ENCODE results near the gene NFIX.

Gene NFIX

DNA sequence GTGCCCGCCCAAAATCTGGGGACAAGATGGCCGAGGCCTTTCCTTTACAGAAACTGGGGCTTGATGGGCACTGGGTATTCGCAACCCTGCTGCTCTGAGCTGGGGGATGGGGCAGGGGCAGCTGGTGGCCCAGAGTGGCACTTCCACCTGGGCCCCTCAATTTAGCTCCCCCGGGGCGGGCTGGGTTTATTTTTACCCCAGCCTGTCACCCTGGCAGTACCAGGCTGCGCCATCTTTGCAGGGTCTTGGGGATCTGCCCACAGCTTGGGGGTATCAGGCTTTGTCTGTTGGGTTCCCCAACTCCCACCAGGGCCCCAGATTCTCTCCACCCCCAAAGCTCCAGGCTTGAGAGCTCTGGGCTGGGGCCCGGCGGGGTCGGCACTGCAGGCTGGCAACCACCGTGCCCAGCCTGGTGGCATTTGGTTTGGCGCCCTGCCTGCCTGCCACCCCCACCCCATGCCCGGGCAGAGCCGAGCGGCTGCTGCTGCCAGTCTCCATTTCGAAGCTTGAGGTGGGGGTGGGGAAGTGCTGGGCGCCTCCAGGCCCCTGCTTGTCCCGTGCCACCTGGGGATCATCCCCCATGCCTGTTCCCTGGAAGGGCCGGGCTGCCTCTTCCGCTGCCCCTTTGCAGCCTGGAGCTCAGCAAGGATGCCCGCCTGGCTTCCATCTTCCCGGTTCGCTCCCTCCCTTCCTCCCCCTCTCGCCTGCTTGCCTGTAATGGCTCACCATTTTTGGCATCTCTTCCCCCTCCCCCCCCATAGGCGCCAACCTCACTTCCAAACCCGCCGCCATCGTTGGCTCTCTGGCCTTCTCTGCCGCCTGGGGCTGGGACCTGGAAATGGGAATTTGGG, 11.4 kb downstream of the NFIX start:
- DNase-seq, result peak in 22 of 56 donors; percentile 18 to 74 (median 36)

DNA sequence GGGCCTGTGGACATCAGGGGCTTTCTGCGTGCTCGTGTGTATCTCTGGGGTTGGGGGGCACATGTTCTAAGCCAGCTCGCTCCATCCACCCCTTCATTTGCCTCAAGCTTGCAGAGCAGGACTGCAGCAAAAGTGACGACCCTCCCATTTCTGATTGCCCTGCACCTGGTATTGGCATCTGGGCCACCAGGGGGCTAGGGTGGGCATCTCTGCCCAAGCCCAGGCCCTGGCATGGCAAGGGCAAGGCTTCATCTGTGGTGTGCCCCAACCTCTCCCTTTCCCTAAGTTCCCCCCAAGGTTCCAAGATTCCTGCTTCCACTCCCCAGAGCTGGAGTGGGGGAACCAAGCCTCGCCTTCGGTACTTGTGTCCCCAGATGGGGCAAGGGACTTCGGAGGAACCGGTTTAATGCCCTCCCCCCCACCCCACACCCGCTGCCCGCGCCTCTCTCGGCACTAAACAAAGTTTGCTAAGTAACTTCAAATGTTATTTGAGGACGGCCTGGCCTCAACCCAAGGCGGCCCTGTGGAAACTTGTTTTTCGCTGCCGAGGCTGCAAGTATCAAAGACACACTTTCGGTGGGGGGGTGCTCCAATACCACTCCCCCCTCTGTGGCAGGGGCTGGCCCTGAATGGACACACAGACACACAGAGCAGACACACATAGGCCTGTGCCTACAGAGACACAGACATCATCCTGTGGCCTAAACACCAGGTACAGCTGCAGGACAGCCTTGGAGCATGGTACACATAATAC, 12.2 kb downstream of the NFIX start:
- DNase-seq, result peak in 15 of 56 donors; percentile 10 to 58 (median 32)

DNA sequence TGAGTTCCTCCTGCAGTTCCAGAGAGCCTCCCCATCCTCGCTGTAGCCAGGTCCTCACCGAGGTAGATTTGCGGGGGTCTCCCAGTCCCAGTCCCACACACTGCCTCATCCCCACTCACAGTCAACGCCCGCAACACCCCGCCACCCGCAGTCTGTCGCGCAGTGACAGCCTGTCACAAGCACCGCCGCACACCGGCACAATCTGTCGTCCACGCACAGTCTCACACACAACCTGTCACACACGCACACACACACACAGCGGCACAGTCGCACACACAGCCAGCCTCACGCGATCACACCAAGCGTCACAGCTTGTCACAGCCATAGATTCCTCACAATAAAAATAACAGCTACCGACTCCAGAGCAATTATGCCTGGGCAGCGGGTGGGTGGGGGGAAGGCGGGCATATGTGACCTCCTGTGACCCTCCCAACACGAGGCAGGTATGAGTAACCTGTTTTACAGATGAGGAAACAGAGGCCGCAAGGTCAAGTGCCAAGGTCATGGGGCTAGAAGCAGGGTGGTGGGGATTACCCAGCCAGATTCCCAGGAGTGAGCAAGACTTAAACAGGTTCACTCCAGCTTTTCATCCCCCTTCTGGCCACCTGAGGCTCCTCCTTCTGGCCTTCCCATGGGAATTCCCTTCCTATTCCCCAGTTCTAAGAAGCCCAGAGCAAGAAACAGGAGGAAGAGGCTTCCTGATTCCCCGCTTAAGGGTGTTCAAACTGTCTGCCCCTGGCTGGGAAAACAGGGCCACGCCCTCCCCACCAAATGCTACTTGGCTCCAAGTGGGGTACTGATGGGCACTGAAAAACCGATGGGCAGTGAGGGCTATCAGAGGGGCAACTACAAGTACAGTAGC, 13.9 kb downstream of the NFIX start:
- DNase-seq, result no peak

DNA sequence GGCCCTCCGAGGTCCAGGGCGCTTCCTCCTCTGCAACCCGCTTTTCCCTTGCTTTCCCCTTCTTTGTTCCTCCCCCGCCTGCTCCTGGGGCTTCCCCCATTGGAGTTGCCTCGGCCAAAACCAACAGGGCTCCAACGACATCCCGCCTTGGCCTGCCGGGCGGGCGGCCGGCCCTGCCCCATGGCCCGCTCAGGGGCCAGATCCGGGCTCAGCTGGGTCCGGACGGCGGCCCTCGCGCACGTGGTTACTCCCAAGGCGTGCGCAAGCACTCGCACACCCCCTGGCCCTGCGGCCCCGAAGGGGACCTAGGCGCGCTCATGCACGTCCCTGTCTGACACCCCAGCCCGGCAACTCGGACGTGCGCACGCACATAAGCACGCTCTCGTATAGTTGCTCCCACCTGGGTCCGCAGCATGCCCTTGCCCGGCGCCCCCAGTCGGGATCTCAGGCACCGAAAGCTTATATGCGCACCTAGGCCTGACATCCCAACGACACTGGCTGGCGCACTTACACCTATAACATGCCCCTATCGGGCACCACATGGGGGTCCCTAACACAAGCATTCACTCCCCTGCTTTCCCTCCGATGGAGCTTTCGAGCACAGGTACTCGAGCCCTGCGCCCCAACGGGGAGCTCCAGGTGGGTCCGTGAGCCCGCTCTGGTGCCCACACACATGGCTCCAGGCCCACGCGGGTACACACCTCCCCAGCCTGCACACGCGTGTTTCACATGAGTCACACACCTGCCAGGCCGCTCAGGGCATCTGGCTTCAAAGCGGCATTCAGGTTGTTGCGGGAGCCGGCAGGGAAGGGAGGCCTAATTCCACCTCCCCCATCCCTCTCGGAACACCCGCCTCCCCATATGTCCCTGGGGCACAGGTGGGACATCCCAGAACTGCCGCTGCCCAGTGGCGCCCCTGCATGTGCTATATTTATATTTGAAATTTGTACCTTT, 15.0 kb downstream of the NFIX start:
- DNase-seq, result peak in 1 of 56 donors; percentile 15

DNA sequence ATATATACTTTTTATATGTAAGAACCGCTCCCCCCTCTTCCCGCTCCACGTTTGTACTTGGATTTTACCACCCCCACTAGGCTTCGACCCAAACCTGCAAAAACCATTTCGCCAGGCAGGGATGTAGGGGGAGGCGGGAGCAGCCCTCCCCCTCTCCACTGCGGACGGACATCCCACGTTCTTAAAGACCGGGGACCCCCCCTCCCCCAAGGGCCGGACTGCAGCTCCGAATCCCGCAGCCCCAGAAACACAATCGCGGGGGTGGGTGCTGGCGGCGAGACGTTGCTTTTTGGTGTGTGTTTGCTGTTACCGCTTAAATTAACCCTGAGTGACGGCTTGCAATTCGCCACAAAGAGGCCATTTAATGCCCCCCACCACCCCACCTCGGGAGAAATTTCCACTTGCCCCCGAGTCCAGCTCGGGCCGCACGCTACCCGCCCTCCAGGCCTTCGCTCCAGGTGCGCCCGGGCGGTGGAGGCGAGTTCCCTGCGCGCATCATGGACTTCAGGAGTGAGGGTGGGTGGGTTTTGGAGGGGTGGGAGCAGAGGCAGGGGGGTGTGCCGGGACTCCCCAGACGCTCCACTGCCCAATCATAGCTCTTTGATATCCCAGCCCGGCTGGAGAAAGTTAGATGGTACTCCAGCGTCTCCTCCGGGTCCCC, 15.8 kb downstream of the NFIX start:
- no peak for DNase-seq

DNA sequence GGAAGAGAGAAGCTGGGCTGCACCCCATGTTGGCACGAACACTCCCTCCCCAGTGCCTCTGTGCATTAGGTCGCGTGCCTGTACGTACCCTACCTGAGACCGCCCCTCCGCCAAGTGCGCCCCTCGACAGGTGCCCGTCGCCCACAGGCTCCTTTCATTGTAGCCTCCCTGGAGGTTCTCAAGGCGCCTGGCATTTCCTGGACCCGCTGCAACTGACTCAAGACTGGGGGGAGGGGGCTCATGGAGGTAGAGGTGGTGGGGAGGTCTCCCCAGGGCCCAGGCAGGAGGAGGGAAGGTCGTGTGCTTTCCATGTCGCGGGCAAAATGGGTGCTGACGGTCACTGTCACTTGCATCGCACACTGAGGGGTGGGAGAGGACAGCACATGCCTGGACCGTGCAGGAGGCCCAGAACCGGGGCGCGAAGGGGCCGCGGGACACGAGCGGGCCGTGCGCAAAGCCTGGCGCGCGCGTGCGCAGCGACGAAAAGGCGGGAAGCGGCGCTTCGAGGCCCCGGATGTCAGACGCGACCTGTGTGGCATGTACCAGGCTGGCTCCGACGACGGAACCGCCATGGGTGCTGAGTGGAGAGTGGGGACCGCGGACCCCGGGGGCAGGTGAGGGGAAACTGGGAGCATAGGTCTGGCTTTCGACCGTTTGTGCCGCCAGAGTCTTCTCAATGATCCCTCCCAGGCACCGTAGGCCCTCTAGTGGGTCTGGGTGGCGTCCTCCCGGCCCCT, 16.5 kb downstream of the NFIX start:
- DNase-seq, result peak in 1 of 56 donors; percentile 45

DNA sequence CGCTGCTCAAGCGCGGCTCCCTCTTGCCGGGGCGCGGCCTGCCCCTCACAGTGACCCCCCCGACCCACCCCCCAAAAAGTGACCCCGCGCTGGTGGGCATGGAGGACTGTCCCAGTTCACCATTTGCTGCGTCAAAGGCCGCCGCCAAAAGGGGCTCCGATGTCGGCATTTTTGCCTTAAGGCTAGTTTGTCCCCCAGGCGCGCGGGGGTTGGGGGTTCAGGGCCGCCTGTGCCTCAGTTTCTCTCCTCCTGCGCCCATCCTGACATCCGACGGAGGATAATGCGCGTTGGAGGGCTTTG, 17.1 kb downstream of the NFIX start:
- DNase-seq, result no peak

DNA sequence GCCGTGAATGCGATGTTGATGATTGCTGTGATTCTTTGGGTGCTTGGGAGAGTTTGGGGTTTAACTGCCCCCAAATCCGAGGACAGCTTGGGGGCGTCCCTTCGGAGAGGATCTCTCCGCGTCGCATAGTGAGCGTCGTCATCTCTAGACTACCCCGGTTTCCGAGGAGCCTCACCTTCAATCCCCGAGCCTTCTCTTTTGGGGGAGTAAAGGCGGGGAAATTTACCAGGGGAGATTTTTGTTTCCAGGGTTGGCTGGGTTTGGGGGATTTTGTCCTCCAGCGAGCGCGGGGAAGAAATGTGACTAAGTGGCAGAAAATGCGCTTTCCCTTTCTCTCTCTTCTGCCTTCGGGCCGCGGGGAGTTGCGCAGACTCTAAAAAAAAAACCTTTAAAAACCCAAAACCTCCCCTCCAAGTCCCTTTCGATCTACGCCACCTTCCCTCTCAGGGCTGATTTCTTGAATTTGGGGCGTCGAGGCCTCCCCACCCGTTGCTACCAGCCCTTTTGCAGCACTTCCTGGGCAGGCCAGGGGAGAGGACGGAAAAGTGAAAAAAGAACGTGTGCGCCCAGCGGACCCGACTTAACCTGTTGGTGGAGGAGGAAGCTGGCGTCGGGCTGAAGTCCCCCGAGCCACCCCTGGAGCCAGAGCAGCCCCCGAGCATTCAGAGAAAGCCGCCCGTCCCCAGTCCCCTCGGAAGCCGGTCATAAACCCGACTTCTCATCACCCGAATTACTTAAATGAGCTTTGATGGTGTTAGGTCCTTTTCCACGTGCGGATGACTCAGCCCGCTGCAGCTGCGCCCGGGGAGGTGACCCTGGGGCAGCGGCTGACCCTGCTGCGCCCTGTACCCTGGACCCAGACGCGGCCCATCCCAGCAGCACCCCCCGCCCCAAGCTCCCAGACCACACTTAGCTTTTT, 17.7 kb downstream of the NFIX start:
- DNase-seq, result peak in 20 of 56 donors; percentile 11 to 77 (median 32)

DNA sequence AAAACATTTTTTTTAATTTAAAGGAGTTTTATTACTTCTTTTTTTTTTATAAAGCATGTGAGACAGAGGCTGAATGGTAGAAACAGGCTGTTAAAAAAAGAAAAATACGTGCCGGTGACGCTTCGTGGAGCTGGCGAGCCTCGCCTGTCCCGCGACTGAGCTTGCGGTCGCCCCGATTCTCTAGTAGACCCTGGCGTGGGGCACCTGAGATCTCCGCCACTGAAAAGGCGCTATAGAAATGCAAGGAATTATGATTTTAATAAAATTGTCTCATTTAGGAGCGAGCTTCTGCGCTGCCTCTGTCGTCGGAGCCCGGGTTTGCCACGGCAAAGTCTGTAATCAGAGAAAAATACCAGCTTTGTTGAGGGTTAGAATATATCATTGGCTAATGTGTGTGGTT, 18.4 kb downstream of the NFIX start:
- peak in 7 of 56 donors; percentile 13 to 54 (median 40) for DNase-seq

DNA sequence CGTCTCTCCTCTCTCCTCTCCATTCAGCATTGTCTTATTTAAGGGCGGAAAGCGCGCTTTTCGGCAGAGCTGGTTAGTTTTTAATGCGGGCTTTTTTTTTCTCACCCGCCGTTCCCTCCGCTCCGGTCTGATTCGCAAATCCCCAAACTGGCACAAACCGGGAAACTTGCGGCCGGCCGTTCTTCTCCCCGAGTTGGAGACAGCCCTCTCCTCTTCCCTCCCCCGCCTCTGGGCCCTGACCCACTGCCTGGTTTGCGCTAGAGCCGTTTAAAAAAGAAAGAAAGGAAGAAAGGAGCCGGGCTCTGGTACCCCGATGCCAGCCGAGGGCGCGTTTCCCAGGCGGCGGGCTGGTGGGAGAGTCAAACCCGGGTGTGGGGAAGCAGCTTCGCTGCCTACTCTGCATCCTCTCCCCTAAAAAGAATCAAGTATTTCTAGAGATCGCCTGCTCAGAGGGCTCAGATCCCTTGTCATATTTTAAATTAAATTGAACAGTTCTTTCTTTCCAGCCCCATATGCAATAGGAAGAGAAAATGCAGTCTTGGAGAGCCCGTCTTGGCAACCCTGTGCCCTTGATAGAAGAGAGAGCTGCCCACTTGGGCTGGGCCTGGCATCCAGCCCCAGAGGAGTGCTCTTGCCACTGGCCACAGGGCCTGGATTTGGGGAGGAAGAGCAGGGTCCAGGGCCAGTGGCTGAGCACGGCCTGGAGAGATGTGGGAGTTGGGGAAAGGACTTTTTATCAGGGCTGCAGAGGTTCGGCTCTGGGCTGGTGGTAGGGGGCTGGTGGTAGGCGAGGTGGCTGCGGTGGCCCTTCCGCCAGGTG, 19.0 kb downstream of the NFIX start:
- DNase-seq, result peak in 45 of 56 donors; percentile 33 to 84 (median 62)

DNA sequence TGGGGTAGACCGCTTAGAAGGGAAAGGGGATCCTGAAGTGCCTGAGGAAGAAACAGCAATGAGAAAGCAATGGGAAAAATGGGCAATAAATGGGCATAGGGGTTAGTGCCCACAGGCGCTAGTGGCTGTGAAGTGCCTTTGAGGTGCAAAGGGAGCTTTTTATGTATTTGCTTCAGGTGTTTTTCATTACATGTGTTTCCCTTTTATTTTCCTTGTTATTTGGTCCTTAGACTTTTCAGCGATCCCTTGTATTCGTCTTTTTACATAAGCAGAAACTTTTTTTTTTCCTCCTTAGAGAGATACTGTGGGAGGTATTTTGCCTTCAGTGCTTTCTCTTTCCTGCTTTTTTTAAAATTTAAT, 19.6 kb downstream of the NFIX start:
- DNase-seq, result peak in 1 of 56 donors; percentile 49

DNA sequence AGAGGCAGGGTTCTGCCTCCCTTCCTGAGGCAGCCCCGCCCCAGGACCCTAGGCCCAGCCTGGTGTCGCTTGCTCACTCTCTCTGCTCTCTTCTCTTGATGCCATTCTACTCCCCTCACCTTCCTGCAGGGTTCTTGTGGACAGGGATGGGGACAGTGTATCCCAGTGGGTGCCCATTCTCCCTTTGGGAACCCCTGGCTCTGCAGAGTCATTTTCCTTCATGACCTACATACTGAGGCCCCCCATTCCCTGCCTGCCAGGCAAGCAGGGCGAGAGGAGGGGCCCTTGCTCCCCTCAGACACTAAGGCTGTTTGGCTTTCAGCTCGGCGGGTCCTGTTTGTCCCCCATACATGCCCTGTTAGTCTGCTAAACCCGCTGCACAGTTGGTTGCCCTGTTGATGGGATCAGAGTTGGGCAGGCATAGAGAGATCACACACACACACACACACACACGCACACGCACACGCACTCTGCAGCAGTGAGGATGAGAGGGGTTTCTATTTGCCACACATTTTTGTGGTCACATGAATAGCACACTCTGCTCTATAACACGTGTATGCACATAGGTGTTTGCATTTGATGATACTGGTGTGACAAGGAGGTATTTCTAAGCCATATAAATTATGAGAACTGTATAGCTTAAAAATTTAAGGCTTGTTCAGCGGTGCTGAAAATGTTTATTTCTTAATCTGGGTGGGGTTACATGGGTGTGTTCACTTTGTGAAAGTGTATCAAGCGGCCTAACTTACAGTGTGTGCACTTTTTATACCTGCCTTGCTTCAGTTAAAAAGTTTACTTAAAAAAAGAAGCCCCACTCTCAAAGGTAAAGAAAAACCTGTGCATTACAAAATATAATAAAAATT, 20.3 kb downstream of the NFIX start:
- DNase-seq, result peak in 1 of 56 donors; percentile 20

DNA sequence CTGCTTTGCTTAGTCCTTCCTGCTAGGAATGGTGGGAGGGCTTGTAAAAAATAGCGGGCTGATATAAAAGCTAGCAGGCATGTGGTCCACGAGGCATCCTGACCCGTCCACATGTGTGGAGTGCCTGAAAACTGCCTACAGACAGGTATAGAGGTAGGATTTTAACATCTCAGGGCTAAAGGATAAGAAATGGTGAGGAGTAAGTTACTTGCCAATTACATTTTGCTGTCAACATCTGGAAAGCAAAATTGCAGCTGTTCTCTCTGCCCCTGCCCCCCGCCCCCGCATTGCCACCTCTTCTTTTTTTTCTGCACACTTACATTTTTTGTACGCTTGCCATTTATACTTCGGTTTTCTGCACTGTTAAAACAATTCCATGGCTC, 21.0 kb downstream of the NFIX start:
- DNase-seq, result no peak

DNA sequence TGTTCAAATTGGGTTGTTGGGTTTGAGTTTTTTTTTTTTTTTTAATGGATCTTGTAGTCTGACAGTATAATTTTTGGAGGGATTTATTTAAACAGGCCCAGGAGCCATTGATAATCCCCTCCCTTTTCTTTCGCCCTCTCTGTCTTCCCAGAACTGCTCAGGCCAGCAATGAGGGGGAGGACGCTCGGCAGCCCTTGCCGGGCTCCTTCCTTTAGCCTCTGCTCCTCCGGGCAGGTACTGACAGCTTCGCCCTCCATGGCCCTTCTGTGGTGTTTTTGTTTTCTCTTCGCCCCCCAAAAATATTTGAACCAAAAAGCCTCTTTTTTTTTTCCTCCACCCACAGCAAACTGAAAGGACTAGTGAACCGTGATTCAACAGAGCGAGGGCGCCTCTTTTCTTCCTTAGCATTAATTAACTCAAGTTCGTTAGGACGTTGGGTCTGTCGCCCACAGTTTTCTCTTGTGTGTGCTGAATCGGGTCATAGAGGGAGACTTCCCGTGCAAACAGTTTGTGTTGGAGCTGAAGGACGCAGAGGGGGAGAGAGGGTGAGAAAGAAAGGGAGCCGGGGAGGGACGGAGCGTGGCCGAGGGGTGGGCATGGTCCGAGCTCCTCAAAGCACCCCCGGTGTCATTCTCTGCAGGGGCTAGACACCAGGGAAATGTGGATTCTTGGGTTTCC, 21.5 kb downstream of the NFIX start:
- peak in 21 of 56 donors; percentile 16 to 68 (median 39) for DNase-seq

DNA sequence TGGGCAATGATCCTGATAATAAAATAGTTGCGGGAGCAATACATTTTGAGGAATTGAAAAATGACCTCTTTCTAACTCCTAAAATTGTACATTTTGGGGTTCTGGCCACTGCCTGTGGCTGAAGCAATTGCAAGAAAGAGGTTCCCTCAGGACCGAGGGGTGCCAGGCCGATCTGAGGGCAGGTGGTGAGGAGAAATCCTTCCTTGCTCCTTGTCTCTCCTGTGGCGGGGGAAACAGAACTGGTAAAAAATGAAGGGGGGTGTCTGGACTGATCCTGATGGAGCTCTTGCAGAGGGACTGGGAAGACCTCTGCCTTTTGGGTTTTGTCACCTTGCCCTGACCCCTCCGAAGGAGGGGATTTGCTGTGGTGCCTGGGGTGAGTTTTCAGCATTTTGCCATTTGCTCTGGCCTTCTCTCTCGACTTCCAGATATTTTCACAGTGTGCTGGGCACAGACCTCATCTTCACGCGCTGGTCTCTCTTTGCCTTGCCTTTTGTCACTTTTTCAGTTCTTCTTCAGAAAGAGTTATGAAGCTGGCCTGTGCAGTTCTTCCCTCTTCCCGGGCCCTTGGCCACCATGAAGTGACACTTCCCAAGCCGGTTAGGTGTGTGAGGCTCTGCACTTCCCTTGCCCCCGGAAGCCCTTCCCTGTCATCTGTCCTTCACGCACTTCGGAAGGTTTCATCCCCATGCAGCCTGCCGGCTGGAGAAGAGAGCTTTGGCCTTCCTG, 22.2 kb downstream of the NFIX start:
- peak in 10 of 56 donors; percentile 24 to 64 (median 42) for DNase-seq
